Hepatocyte (in vitro differentiated cells): ENCODE measurements around the gene RBPMS2. TPM values are rescaled to one million over a fixed set of nuclear protein-coding genes. Genes with fewer than 3 reads are reported as not detected.

Source experiments
- DNase-seq: peaks from one replicate; pipeline ENCODE4 v3.0.0-alpha.2; 2016; ENCODE audit warnings: low spot score
- H2AFZ ChIP-seq: fragments of 200-600 bp; sonication (generic); 2 replicates; pipeline ENCODE4 v1.6.0; 2016; ENCODE audit warnings: antibody characterized with exemption, mild to moderate bottlenecking
- H3K27ac ChIP-seq: fragments of 200-600 bp; sonication (generic); 2 replicates; pipeline ENCODE4 v1.5.1; 2016; ENCODE audit warnings: mild to moderate bottlenecking
- H3K27me3 ChIP-seq: fragments of 200-600 bp; sonication (generic); 2 replicates; pipeline ENCODE4 v1.6.1; 2016
- H3K36me3 ChIP-seq: fragments of 200-600 bp; sonication (generic); replicated peaks from 2 replicates; pipeline ENCODE4 v1.5.1; 2016; ENCODE audit warnings: low read depth; ENCODE audit not compliant: insufficient read depth
- H3K4me1 ChIP-seq: fragments of 200-600 bp; sonication (generic); 2 replicates; pipeline ENCODE4 v1.5.1; 2016; ENCODE audit warnings: mild to moderate bottlenecking, moderate library complexity; ENCODE audit not compliant: insufficient read depth
- H3K4me2 ChIP-seq: fragments of 200-600 bp; sonication (generic); 2 replicates; pipeline ENCODE4 v1.6.0; 2016
- H3K4me3 ChIP-seq: fragments of 200-600 bp; sonication (generic); 2 replicates; pipeline ENCODE4 v1.5.1; 2016; ENCODE audit warnings: mild to moderate bottlenecking
- H3K79me2 ChIP-seq: fragments of 200-600 bp; sonication (generic); 2 replicates; pipeline ENCODE4 v1.6.0; 2017; ENCODE audit warnings: mild to moderate bottlenecking
- H3K9me2 ChIP-seq: fragments of 200-600 bp; sonication (generic); replicated peaks from 2 replicates; pipeline ENCODE4 v1.6.0; 2017; ENCODE audit warnings: mild to moderate bottlenecking; ENCODE audit not compliant: insufficient read depth
- H3K9me3 ChIP-seq: fragments of 200-600 bp; sonication (generic); 2 replicates; pipeline ENCODE4 v1.5.1; 2016; ENCODE audit warnings: low read depth, mild to moderate bottlenecking
- H4K20me1 ChIP-seq: fragments of 200-600 bp; sonication (generic); 2 replicates; pipeline ENCODE4 v1.6.0; 2016; ENCODE audit warnings: mild to moderate bottlenecking; ENCODE audit not compliant: insufficient read depth, poor library complexity, severe bottlenecking
- CTCF ChIP-seq: fragments of 200-600 bp; sonication (generic); IDR thresholded peaks from 2 replicates; pipeline ENCODE4 v1.5.1; 2016; ENCODE audit warnings: antibody characterized with exemption, mild to moderate bottlenecking; ENCODE audit not compliant: poor library complexity
- EZH2 ChIP-seq: fragments of 200-600 bp; sonication (generic); IDR thresholded peaks from 2 replicates; pipeline ENCODE4 v1.6.1; 2016; ENCODE audit warnings: antibody characterized with exemption, mild to moderate bottlenecking, borderline replicate concordance
- EZH2phosphoT487 ChIP-seq: fragments of 200-600 bp; sonication (generic); IDR thresholded peaks from one replicate; pipeline ENCODE4 v1.6.1; 2018; ENCODE audit warnings: antibody characterized with exemption, mild to moderate bottlenecking, low read depth, moderate library complexity; ENCODE audit not compliant: unreplicated experiment, severe bottlenecking
- WGBS: methylation state at CpG from one replicate; pipeline ENCODE4 v1.1.6; 2016; ENCODE audit warnings: low lambda C conversion rate; ENCODE audit errors: missing lambda C conversion rate; 5-methylcytosine and 5-hydroxymethylcytosine counted together
- polyA plus RNA-seq: library from polyadenylated mRNA; unstranded; fragments of >200 nt; fragmentation: Nextera tagmentation; extraction: Ambion mirVana; gene quantifications from 2 replicates; pipeline ENCODE4 v1.2.1, GENCODE V29; 2016
- total RNA-seq: library from RNA; depleted of rRNA; stranded (reverse); fragments of >200 nt; gene quantifications from 2 replicates; pipeline ENCODE4 v1.2.3, GENCODE V29; 2014

RBPMS2 gene
- total and polyA plus RNA-seq, 2 experiments from 2014 or later: 0.27 to 18.0 TPM

- no peak for DNase-seq
- H3K27me3 ChIP-seq: no peaks in the 10 kb centered on the region
- H3K4me1 ChIP-seq: no peaks in the 10 kb centered on the region
- no peaks in the 10 kb centered on the region for H3K36me3 ChIP-seq
- no peak overlapping the region for H3K4me3 ChIP-seq
- H3K4me2 ChIP-seq: no peak overlapping the region
- H3K79me2 ChIP-seq: no peaks in the 10 kb centered on the region
- TF ChIP-seq EZH2 (no peak), CTCF (no peak), EZH2phosphoT487 (no peak)
- no peaks in the 10 kb centered on the region for H4K20me1 ChIP-seq
- no peak overlapping the region for H3K27ac ChIP-seq
- H2AFZ ChIP-seq: no peak overlapping the region
- no peaks in the 10 kb centered on the region for H3K9me3 ChIP-seq
- no peaks in the 10 kb centered on the region for H3K9me2 ChIP-seq
- 97% methylated on average over 10 of the region's 10 CpGs for WGBS
Observed at GRCh38 chr15:64755427-64755940, 19.9 kb downstream of the RBPMS2 start.

DNA sequence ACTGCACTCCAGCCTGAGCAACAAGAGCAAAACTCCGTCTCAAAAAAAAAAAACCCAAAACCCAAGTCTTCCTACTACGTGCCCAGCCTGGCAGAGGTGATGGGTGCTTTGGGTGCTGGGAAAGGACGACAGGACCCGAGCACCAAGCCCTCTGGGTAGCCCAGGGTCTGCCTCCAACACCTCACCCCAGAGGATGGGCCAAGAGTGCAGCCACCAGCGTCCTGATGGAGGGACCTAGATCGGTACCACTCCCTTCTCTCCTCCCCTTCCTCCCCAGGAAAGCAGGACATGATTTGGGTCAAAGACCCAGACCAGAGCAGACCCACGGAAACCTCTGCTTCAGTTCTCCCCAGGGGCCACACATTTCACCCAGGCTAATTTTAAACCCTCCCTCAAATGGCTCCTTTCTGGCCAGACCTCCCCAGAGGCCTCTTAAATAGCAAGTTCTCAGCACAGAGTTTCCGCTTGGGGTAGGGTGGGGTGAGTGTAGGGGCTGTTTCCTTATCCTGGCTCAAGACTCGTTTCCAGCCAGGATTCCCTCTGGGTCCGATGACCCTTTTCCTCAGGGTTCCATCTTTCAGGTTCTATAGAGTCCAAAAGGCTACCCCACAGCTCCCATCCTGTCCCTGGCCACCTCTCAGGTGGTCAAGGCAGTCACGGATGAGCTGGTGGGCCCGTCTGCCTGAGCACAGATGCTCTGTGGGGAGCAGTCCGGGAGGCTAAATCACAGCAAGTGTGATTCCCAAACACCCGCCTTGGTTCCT lies 20.5 kb downstream of the RBPMS2 start:
- TF ChIP-seq EZH2: no peak
- Histone ChIP-seq H3K4me3 (no peak overlapping the region), H3K9me3 (no peaks in the 10 kb centered on the region), H3K27me3 (no peaks in the 10 kb centered on the region), H3K4me1 (no peaks in the 10 kb centered on the region), H3K27ac (no peak overlapping the region), H3K9me2 (no peaks in the 10 kb centered on the region), H3K4me2 (no peak overlapping the region), H4K20me1 (no peaks in the 10 kb centered on the region), H3K36me3 (no peaks in the 10 kb centered on the region), H2AFZ (no peak overlapping the region), H3K79me2 (no peaks in the 10 kb centered on the region)
- WGBS: 83% methylated on average over 14 of the region's 14 CpGs
- no peak for DNase-seq

DNA sequence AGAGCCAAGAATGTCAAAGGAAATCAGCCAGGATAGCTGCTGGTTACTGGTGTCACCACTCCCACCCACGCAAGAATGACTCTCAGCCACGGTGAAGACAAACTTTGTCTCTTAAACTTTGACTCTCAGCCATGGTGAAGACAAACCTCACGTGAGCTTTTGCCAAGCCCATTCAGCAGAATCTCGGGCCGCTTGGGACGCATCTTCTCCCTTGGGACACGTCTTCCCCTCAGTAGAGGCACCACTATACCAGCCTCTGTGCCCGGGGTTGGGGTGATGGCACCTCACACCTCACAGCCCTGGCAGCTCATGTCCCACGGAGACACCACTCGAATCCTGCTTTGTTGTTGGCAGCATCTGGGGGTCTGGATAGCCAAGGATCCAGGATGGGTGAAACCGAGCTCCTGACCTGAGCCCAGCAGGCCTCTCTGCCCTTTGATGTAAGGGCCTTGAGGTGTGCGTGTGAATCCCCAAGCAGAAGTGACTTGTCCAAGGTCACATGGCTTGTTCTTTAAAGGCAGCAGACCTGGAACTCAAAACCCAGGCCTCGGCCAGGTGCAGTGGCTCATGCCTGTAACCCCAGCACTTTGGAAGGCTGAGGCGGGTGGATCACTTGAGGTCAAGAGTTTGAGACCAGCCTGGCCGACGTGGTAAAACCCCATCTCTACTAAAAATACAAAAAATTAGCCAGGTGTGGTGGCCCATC lies 21.8 kb downstream of the RBPMS2 start:
- 97% methylated on average over 16 of the region's 16 CpGs for WGBS
- TF ChIP-seq CTCF (no peak), EZH2phosphoT487 (no peak), EZH2 (no peak)
- no peak for DNase-seq
- H2AFZ ChIP-seq: no peak overlapping the region
- H3K79me2 ChIP-seq: no peaks in the 10 kb centered on the region
- H3K4me2 ChIP-seq: no peak overlapping the region
- H3K4me3 ChIP-seq: no peak overlapping the region
- no peak overlapping the region for H3K27ac ChIP-seq
- no peaks in the 10 kb centered on the region for H3K4me1 ChIP-seq
- no peaks in the 10 kb centered on the region for H3K9me2 ChIP-seq
- no peaks in the 10 kb centered on the region for H3K27me3 ChIP-seq
- no peaks in the 10 kb centered on the region for H4K20me1 ChIP-seq
- H3K9me3 ChIP-seq: no peaks in the 10 kb centered on the region
- no peaks in the 10 kb centered on the region for H3K36me3 ChIP-seq

- no peak for DNase-seq
- Histone ChIP-seq H3K4me2 (no peak overlapping the region), H3K9me2 (no peaks in the 10 kb centered on the region), H3K9me3 (no peaks in the 10 kb centered on the region), H3K79me2 (no peaks in the 10 kb centered on the region), H3K36me3 (no peaks in the 10 kb centered on the region), H3K4me1 (no peaks in the 10 kb centered on the region), H3K27ac (no peak overlapping the region), H2AFZ (no peak overlapping the region), H4K20me1 (no peaks in the 10 kb centered on the region), H3K27me3 (no peaks in the 10 kb centered on the region), H3K4me3 (no peak overlapping the region)
- 84% methylated on average over 13 of the region's 13 CpGs for WGBS
- no peak for TF ChIP-seq EZH2
- TF ChIP-seq EZH2phosphoT487: no peak
- no peak for TF ChIP-seq CTCF
Observed at GRCh38 chr15:64751464-64751863, 23.9 kb downstream of the RBPMS2 start.
